GM19397 (cell line): ENCODE measurements around the gene SFRP2.
A peak's percentile ranks its signal among the peaks of the same experiment; 100 is the strongest.

ENCODE experiments used
- ATAC-seq: cut with Tn5 transposase; IDR thresholded peaks from one replicate; pipeline ENCODE4 v1.9.1; 2021; ENCODE audit warnings: mild to moderate bottlenecking, moderate library complexity; ENCODE audit not compliant: unreplicated experiment

SFRP2 gene

GRCh38 chr4:153798420-153798819 is 9.5 kb upstream of the SFRP2 start:
- ATAC-seq: no peak

GRCh38 chr4:153794006-153794405 is 5.1 kb upstream of the SFRP2 start:
- ATAC-seq: no peak

GRCh38 chr4:153792618-153793247 is 3.9 kb upstream of the SFRP2 start:
- ATAC-seq: no peak

GRCh38 chr4:153791746-153792617 is 3.1 kb upstream of the SFRP2 start:
- ATAC-seq: no peak

GRCh38 chr4:153790962-153791551 is 2.2 kb upstream of the SFRP2 start:
- no peak for ATAC-seq

GRCh38 chr4:153790500-153790865 is 1.6 kb upstream of the SFRP2 start:
- ATAC-seq: no peak

- no peak for ATAC-seq
Observed at GRCh38 chr4:153789741-153790499, 1.0 kb upstream of the SFRP2 start.

GRCh38 chr4:153788051-153788412 is 851 bp downstream of the SFRP2 start:
- no peak for ATAC-seq

- ATAC-seq: no peak
Observed at GRCh38 chr4:153787575-153787974, 1.3 kb downstream of the SFRP2 start.

GRCh38 chr4:153787061-153787560 is 1.8 kb downstream of the SFRP2 start:
- ATAC-seq: no peak

GRCh38 chr4:153785910-153786721 is 2.8 kb downstream of the SFRP2 start:
- ATAC-seq: no peak

GRCh38 chr4:153784166-153784699 is 4.7 kb downstream of the SFRP2 start:
- no peak for ATAC-seq

- ATAC-seq: no peak
Observed at GRCh38 chr4:153782581-153782980, 6.3 kb downstream of the SFRP2 start.

- no peak for ATAC-seq
Observed at GRCh38 chr4:153781717-153782416, 7.0 kb downstream of the SFRP2 start.

GRCh38 chr4:153781280-153781679 is 7.6 kb downstream of the SFRP2 start:
- peak; percentile 13 for ATAC-seq

- peak; percentile 70 for ATAC-seq
Observed at GRCh38 chr4:153780876-153781275, 8.0 kb downstream of the SFRP2 start.

- ATAC-seq: no peak
Observed at GRCh38 chr4:153780221-153780620, 8.7 kb downstream of the SFRP2 start.

- ATAC-seq: no peak
Observed at GRCh38 chr4:153778383-153778782, 10.5 kb downstream of the SFRP2 start.

- no peak for ATAC-seq
Observed at GRCh38 chr4:153777421-153777820, 11.5 kb downstream of the SFRP2 start.
